WTC11 (cell line): ENCODE data around the gene PHLPP1.

Experiments
- ATF1 ChIP-seq: sonication (generic); formaldehyde crosslinking; IDR thresholded peaks from 2 replicates; pipeline ENCODE4 v1.8.1; 2023; ENCODE audit warnings: mild to moderate bottlenecking, moderate library complexity, missing genetic modification reagents
- ATF3 ChIP-seq: sonication (generic); formaldehyde crosslinking; conservative IDR thresholded peaks from 2 replicates; pipeline ENCODE4 v1.8.1; 2022; ENCODE audit warnings: mild to moderate bottlenecking, missing genetic modification reagents
- CREB1 ChIP-seq: sonication (generic); formaldehyde crosslinking; IDR thresholded peaks from 2 replicates; pipeline ENCODE4 v1.8.0; 2023; ENCODE audit warnings: mild to moderate bottlenecking, missing genetic modification reagents
- NR2C2 ChIP-seq: sonication (generic); formaldehyde crosslinking; IDR thresholded peaks from 2 replicates; pipeline ENCODE4 v1.8.0; 2022; ENCODE audit warnings: mild to moderate bottlenecking, missing genetic modification reagents
- PRDM15 ChIP-seq: sonication (generic); formaldehyde crosslinking; IDR thresholded peaks from 2 replicates; pipeline ENCODE4 v1.8.0; 2022; ENCODE audit warnings: missing genetic modification reagents
- ZNF423 ChIP-seq: fragments of 250-450 bp; sonication (Bioruptor Pico); IDR thresholded peaks from 2 replicates; pipeline ENCODE4 v2.1.2; 2022; ENCODE audit warnings: mild to moderate bottlenecking, moderate library complexity
- TF ChIP-seq, protein P1 (sequence below): fragments of 200-600 bp; IDR thresholded peaks from 2 replicates; pipeline ENCODE4 v1.8.0; 2022; ENCODE audit warnings: antibody characterized with exemption
- TF ChIP-seq, protein P2 (sequence below): sonication (generic); formaldehyde crosslinking; IDR thresholded peaks from 2 replicates; pipeline ENCODE4 v1.8.1; 2022; ENCODE audit warnings: mild to moderate bottlenecking, moderate library complexity, missing genetic modification reagents
- TF ChIP-seq, protein P3 (sequence below): sonication (generic); formaldehyde crosslinking; IDR thresholded peaks from 2 replicates; pipeline ENCODE4 v1.8.1; 2023; ENCODE audit warnings: mild to moderate bottlenecking, missing genetic modification reagents, moderate library complexity
- TF ChIP-seq, protein P4 (sequence below): sonication (generic); formaldehyde crosslinking; IDR thresholded peaks from 2 replicates; pipeline ENCODE4 v1.8.1; 2023; ENCODE audit warnings: mild to moderate bottlenecking, moderate library complexity, missing genetic modification reagents

DNA sequence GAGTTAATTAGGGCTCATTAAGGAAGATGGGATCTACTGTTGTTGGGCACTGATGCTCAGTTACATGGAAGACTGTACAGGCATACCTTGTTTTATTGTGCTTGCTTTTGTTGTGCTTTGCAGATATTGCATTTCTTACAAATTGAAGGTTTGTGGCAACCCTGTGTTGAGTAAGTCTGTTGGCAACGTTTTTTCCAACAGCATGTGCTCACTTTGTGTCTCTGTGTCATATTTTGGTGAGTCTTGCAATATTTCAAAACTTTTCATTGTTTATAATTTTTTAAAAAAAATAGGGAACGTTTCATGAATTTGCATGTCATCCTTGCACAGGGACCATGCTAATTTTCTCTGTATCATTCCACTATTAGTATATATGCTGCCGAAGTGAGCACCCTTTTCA is 15.6 kb downstream of the PHLPP1 start:
- TF ChIP-seq, protein P1, sequence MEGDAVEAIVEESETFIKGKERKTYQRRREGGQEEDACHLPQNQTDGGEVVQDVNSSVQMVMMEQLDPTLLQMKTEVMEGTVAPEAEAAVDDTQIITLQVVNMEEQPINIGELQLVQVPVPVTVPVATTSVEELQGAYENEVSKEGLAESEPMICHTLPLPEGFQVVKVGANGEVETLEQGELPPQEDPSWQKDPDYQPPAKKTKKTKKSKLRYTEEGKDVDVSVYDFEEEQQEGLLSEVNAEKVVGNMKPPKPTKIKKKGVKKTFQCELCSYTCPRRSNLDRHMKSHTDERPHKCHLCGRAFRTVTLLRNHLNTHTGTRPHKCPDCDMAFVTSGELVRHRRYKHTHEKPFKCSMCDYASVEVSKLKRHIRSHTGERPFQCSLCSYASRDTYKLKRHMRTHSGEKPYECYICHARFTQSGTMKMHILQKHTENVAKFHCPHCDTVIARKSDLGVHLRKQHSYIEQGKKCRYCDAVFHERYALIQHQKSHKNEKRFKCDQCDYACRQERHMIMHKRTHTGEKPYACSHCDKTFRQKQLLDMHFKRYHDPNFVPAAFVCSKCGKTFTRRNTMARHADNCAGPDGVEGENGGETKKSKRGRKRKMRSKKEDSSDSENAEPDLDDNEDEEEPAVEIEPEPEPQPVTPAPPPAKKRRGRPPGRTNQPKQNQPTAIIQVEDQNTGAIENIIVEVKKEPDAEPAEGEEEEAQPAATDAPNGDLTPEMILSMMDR = no peak
- TF ChIP-seq CREB1 (no peak), PRDM15 (CRISPR knock-in tag) (no peak), NR2C2 (no peak), ATF1 (CRISPR knock-in tag) (no peak), ZNF423 (CRISPR knock-in tag) (no peak), ATF3 (CRISPR knock-in tag) (no peak)
- TF ChIP-seq, protein P2, sequence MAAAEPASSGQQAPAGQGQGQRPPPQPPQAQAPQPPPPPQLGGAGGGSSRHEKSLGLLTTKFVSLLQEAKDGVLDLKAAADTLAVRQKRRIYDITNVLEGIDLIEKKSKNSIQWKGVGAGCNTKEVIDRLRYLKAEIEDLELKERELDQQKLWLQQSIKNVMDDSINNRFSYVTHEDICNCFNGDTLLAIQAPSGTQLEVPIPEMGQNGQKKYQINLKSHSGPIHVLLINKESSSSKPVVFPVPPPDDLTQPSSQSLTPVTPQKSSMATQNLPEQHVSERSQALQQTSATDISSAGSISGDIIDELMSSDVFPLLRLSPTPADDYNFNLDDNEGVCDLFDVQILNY (CRISPR knock-in tag) = no peak
- TF ChIP-seq, protein P3, sequence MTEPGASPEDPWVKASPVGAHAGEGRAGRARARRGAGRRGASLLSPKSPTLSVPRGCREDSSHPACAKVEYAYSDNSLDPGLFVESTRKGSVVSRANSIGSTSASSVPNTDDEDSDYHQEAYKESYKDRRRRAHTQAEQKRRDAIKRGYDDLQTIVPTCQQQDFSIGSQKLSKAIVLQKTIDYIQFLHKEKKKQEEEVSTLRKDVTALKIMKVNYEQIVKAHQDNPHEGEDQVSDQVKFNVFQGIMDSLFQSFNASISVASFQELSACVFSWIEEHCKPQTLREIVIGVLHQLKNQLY = no peak
- TF ChIP-seq, protein P4, sequence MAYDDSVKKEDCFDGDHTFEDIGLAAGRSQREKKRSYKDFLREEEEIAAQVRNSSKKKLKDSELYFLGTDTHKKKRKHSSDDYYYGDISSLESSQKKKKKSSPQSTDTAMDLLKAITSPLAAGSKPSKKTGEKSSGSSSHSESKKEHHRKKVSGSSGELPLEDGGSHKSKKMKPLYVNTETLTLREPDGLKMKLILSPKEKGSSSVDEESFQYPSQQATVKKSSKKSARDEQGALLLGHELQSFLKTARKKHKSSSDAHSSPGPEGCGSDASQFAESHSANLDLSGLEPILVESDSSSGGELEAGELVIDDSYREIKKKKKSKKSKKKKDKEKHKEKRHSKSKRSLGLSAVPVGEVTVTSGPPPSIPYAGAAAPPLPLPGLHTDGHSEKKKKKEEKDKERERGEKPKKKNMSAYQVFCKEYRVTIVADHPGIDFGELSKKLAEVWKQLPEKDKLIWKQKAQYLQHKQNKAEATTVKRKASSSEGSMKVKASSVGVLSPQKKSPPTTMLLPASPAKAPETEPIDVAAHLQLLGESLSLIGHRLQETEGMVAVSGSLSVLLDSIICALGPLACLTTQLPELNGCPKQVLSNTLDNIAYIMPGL (CRISPR knock-in tag) = no peak
